HG03139 (cell line): ENCODE measurements around the gene KIFC3.
"Not testable (repeated sequence)": the region's sequence is repeated elsewhere in the genome, so short reads cannot be mapped to it uniquely, and the experiment has no call there.

Source experiments
- ATAC-seq: cut with Tn5 transposase; IDR thresholded peaks from one replicate; pipeline ENCODE4 v1.9.1; 2021; ENCODE audit not compliant: unreplicated experiment

KIFC3 gene

GRCh38 chr16:57755726-57756423 lies 46.4 kb downstream of the KIFC3 start:
- ATAC-seq: no peak

- no peak for ATAC-seq
Observed at GRCh38 chr16:57755061-57755684, 47.1 kb downstream of the KIFC3 start.

- ATAC-seq: no peak
Observed at GRCh38 chr16:57754354-57755060, 47.8 kb downstream of the KIFC3 start.

- no peak for ATAC-seq
Observed at GRCh38 chr16:57753448-57754353, 48.6 kb downstream of the KIFC3 start.

GRCh38 chr16:57752581-57753447 lies 49.5 kb downstream of the KIFC3 start:
- no peak for ATAC-seq

- ATAC-seq: no peak
Observed at GRCh38 chr16:57752203-57752580, 50.1 kb downstream of the KIFC3 start.

- no peak for ATAC-seq
Observed at GRCh38 chr16:57751539-57752202, 50.6 kb downstream of the KIFC3 start.

- no peak for ATAC-seq
Observed at GRCh38 chr16:57750796-57751538, 51.3 kb downstream of the KIFC3 start.

- ATAC-seq: no peak
Observed at GRCh38 chr16:57749856-57750452, 52.3 kb downstream of the KIFC3 start.

- ATAC-seq: no peak
Observed at GRCh38 chr16:57749101-57749692, 53.1 kb downstream of the KIFC3 start.

GRCh38 chr16:57748596-57748995 lies 53.7 kb downstream of the KIFC3 start:
- ATAC-seq: no peak

- no peak for ATAC-seq
Observed at GRCh38 chr16:57747996-57748395, 54.3 kb downstream of the KIFC3 start.

GRCh38 chr16:57747496-57747895 lies 54.8 kb downstream of the KIFC3 start:
- ATAC-seq: no peak

GRCh38 chr16:57747091-57747490 lies 55.2 kb downstream of the KIFC3 start:
- ATAC-seq: no peak

- not testable (repeated sequence) for ATAC-seq
Observed at GRCh38 chr16:57746316-57746715, 56.0 kb downstream of the KIFC3 start.

- no peak for ATAC-seq
Observed at GRCh38 chr16:57745768-57746167, 56.5 kb downstream of the KIFC3 start.

GRCh38 chr16:57744642-57744903 lies 57.7 kb downstream of the KIFC3 start:
- no peak for ATAC-seq

GRCh38 chr16:57743886-57744641 lies 58.2 kb downstream of the KIFC3 start:
- no peak for ATAC-seq
